ENCODE results near the gene MTMR12. TPM values are rescaled to one million over a fixed set of nuclear protein-coding genes. Genes with fewer than 3 reads are reported as not detected.
"Not testable (repeated sequence)": the region's sequence is repeated elsewhere in the genome, so short reads cannot be mapped to it uniquely, and the experiment has no call there.

The MTMR12 gene
- total RNA-seq, 2 experiments from 2014 or later: 28.6 to 29.6 TPM

DNA sequence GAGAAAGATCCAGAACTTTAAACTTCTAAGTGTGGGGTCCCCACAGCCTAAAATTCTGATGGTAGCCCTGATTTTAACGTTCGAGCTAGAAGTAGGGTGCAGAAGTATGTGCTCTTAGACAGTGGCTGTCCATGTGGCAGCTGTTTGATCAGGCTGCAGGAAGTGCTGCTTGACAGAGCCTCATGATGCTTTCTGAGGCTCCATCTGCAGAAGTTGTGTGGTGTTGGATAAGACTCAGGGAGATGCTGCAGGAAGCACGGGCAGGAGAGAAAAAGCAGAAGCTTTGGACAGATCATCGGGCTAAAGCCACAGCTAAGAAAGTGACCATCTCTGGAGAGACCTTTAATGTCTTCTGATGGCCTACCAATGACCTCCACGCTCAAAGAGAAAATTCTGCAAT is 8.1 kb downstream of the MTMR12 start:
- Mint-ChIP-seq H3K9me3 (no peaks in the 10 kb centered on the region), H3K4me1 (peaks cover 38% of the 10 kb centered on the region), H3K27me3 (no peaks in the 10 kb centered on the region), H3K36me3 (ENCODE audit: low read depth) (peaks cover 34% of the 10 kb centered on the region), H3K27ac (no peak overlapping the region), H3K4me3 (no peak overlapping the region)
- DNase-seq: no peak
- POLR2A ChIA-PET: no interaction called here
- CTCF ChIA-PET: interaction anchor here (0.8 kb wide), 1 partner anchor 24 kb away, joined by 3 read pairs; no protein-coding TSS in a partner anchor

DNA sequence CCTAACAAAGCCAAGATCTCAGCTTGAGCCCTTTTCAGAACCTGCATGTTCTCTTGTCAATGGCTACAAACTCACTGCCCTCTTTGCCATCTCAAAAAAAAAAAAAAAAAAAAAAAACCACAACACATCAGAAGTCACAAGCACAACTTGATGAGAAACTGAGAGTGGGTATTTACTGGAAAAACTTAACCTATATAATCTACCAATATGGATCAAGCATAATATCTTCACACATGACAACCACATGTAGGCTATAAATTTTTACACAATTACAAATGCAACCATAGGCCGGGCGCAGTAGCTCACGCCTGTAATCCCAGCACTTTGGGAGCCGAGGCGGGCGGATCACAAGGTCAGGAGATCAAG is 9.0 kb downstream of the MTMR12 start:
- CTCF ChIA-PET: interaction anchor here (1.1 to 1.9 kb wide), 2 partner anchors 71 to 186 kb away, joined by 3 to 8 read pairs; no protein-coding TSS in a partner anchor
- H3K4me3 Mint-ChIP-seq: no peak overlapping the region
- H3K27me3 Mint-ChIP-seq: no peaks in the 10 kb centered on the region
- POLR2A ChIA-PET: no interaction called here
- DNase-seq: no peak
- H3K36me3 Mint-ChIP-seq (ENCODE audit: low read depth): peaks cover 25% of the 10 kb centered on the region
- no peak overlapping the region for H3K27ac Mint-ChIP-seq
- H3K9me3 Mint-ChIP-seq: no peaks in the 10 kb centered on the region
- peaks cover 34% of the 10 kb centered on the region for H3K4me1 Mint-ChIP-seq

DNA sequence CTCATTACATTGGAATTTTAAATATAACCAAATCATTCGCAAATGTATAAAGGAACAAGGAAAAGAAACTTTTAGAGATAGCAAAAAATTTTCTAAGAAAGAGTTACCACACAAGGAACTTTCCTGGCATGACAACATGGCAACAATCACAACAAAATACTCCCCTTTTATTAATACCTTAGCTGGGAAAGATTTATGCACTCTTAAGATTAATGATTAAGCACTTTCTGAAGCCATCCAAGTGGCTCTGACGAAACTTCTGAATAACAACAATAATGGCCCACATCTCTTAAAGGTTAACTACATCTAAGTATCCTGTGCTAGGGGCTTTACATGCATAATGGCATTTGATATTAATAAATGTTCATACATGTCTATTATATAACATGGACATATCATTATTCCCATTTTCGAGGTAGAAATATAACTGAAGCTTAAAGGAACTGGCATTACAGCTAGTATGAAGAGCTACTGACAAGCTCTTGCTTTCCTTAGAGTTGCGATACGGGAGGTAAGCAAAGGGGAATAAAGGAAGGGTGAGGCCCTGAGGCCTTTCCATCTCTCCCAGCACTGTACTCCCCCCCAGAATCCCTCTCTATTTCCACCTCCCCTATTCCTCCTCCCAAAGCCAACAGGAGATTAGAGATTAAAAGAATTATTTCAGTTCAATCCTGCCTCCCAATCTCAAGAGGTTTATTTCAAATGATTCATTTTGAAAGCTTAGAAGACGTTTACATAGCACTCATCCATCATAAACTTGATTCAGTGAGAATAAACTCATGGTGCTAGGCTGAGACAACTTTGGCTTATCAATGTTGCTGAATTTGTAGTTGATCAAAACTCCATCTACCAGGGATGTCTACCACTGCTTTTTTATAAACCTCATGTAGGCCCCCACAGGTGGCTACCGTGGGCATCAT is 9.6 kb downstream of the MTMR12 start:
- ChIA-PET POLR2A (no interaction called here), CTCF (interaction anchor here (1.1 to 1.9 kb wide), 2 partner anchors 71 to 187 kb away, joined by 3 to 8 read pairs; no protein-coding TSS in a partner anchor)
- no peak overlapping the region for H3K27ac Mint-ChIP-seq
- H3K27me3 Mint-ChIP-seq: no peaks in the 10 kb centered on the region
- no peak overlapping the region for H3K4me3 Mint-ChIP-seq
- no peaks in the 10 kb centered on the region for H3K9me3 Mint-ChIP-seq
- H3K36me3 Mint-ChIP-seq (ENCODE audit: low read depth): peaks cover 23% of the 10 kb centered on the region
- H3K4me1 Mint-ChIP-seq: peaks cover 34% of the 10 kb centered on the region
- no peak for DNase-seq

DNA sequence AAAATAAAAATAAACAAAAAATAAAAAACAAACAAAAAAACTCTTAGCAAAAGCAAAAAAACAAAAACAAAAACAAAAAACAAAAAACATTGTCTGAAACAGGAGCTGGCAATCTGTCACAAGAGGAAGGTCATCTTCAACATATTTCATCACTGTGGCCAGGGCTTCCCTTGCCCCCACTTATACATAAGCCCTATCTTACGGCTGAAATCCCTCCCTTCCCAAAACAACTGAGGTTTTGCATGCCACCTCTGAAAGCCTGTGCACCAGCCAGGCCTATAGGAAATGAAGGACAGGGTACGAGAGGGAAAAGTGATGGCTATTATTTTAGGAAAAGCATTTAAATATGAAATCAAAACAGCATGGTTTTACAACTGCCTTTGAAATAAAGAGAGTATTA is 10.8 kb downstream of the MTMR12 start:
- peaks cover 41% of the 10 kb centered on the region for H3K4me1 Mint-ChIP-seq
- H3K36me3 Mint-ChIP-seq (ENCODE audit: low read depth): peaks cover 29% of the 10 kb centered on the region
- H3K4me3 Mint-ChIP-seq: no peak overlapping the region
- CTCF ChIA-PET: interaction anchor here (1.9 kb wide), 1 partner anchor 70 kb away, joined by 8 read pairs; no protein-coding TSS in a partner anchor
- no peak overlapping the region for H3K27ac Mint-ChIP-seq
- DNase-seq: no peak
- POLR2A ChIA-PET: no interaction called here
- no peaks in the 10 kb centered on the region for H3K9me3 Mint-ChIP-seq
- H3K27me3 Mint-ChIP-seq: no peaks in the 10 kb centered on the region

DNA sequence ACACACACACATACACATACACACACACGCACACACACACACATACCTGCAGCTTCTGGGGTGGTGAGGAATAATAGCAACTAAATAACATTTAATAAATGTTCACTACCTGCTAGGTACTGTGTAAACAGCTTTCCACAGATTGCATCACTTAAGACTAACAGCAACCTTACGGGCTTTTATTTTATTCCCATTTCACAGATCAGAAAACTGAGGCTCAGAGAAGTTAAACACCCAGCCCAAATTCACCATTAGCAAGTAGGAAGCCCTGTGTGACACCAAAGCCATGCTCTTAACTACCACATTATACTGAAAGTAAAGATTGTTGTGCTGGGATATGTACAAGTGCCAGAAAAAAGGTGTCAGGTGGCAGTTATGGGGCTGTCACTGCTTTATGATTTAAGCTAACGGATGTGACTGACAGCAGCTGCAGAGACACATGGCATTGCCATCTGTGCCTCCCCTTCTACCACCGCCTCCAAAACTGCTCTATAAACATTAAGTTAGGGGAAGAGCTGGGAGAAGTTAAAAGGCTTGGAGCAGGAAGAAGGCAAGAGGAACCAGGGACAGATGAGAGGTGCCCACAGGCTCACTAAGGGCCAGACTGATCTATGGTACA is 13.6 kb downstream of the MTMR12 start:
- Mint-ChIP-seq H3K27ac (no peak overlapping the region), H3K9me3 (no peaks in the 10 kb centered on the region), H3K4me1 (peaks cover 30% of the 10 kb centered on the region), H3K4me3 (no peak overlapping the region), H3K36me3 (ENCODE audit: low read depth) (peaks cover 47% of the 10 kb centered on the region), H3K27me3 (no peaks in the 10 kb centered on the region)
- CTCF ChIA-PET: interaction anchor here (0.8 kb wide), 1 partner anchor 67 kb away, joined by 3 read pairs; no protein-coding TSS in a partner anchor
- DNase-seq: no peak
- POLR2A ChIA-PET: no interaction called here

DNA sequence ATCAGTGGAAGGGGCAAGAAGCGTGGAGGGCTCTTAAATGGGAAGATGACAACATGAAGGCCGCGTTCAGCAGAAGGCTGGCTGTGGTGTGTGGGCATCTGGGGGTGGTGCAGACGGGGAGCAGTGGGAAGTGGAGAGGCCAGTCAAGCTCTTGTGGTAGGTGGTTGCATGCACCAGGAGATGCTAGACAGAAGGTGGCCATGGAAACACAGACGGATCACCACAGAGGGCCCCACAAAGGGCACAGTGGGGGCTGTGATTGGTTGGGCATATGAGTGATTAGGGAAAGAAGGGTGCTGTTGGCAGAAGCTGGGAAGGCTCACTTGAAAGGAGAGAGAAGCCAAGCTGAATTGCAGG is 14.7 kb downstream of the MTMR12 start:
- no peak for DNase-seq
- H3K27me3 Mint-ChIP-seq: no peaks in the 10 kb centered on the region

DNA sequence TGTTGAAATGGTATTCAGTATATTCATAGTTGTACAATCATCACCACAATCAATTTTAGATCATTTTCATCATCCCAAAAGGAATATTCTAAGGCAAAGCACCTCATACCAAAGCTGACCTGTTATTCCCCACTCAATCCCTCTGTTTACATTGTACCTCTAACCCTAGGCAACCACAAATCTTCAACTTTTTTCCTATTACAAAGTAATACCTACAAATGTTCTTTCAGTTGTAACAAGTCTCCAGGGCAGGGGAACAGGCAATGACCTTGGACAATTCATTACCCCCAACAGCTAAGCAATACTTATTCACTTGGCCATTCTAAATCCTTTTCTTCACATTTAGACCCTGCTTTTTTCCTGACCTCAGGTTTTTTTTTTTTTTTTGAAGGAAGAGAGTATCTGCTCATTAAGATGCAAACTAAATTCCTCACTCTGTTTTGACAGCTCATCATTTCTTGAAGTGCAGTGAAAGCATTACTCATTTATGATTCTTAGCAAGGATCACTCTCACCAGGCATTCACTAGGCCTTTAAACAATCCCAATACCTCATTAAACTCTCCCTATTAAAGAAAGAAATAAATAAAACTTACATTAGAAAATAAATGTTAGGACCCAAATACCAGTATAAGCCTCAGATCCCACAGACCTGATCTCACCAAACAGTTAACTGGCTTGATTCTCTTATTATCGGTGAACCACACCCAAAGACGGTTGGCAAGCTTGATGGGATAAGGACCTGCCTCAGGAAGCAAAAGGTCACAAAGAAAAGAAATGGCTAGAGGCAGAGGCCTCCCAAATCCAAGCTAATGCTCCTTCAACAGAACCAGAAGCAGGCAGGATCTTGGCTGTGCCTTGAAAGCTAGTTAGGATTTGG is 15.3 kb downstream of the MTMR12 start:
- POLR2A ChIA-PET: interaction anchor here (0.8 to 1.0 kb wide), 2 partner anchors 16 to 17 kb away, joined by 3 read pairs; partner anchors contain the start of gene MTMR12
- Mint-ChIP-seq H3K4me3 (no peak overlapping the region), H3K27ac (no peak overlapping the region), H3K36me3 (ENCODE audit: low read depth) (peaks cover 58% of the 10 kb centered on the region), H3K27me3 (no peaks in the 10 kb centered on the region), H3K9me3 (no peaks in the 10 kb centered on the region), H3K4me1 (peaks cover 22% of the 10 kb centered on the region)
- DNase-seq: no peak
- CTCF ChIA-PET: interaction anchor here (0.6 to 0.7 kb wide), 2 partner anchors 28 to 215 kb away, joined by 3 read pairs; no protein-coding TSS in a partner anchor

More for the DNA sequence above, 14.7 kb downstream of the MTMR12 start:
- Mint-ChIP-seq H3K9me3 (no peaks in the 10 kb centered on the region), H3K4me3 (no peak overlapping the region), H3K36me3 (ENCODE audit: low read depth) (peaks cover 52% of the 10 kb centered on the region), H3K27ac (no peak overlapping the region), H3K4me1 (peaks cover 22% of the 10 kb centered on the region)
- ChIA-PET POLR2A (interaction anchor here (1.0 kb wide), 1 partner anchor 15 kb away, joined by 3 read pairs; the partner anchor contains the start of gene MTMR12), CTCF (interaction anchor here (0.7 kb wide), 1 partner anchor 215 kb away, joined by 3 read pairs; no protein-coding TSS in a partner anchor)

DNA sequence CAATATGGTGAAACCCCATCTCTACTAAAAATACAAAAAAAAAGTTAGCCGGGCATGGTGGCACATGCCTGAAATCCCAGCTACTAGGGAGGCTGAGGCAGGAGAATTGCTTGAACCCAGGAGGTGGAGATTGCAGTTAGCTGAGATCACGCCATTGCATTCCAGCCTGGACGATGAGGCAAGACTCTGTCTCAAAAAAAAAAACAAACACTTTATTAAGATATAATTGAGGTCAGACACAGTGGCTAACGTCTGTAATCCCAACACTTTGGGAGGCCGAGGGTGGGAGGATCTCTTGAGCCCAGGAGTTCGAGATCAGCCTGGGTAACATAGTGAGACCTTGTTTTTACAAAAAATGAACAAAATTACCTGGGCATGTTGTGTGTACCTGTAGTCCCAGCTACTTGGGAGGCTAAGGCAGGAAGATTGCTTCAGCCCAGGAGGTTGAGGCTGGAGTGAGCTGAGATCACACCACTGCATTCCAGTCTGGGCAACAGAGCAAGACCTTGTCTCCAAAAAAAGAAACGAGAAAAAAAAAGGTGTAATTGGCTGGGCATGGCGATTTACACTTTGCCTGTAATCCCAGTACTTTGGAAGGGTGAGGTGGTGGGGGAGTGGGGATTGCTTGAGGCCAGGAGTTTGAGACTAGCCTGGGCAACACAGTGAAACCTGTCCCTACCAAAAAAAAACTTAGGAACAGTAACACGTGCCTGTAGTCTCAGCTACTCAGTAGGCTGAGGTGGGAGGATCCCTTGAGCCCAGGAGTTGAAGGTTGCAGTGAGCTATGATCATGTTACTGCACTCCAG is 16.6 kb downstream of the MTMR12 start:
- POLR2A ChIA-PET, H3K27ac Mint-ChIP-seq, DNase-seq, H3K4me3 Mint-ChIP-seq, H3K9me3 Mint-ChIP-seq, H3K27me3 Mint-ChIP-seq, CTCF ChIA-PET: not testable (repeated sequence)
- Mint-ChIP-seq H3K36me3 (ENCODE audit: low read depth) (peaks cover 63% of the 10 kb centered on the region), H3K4me1 (peaks cover 24% of the 10 kb centered on the region)

DNA sequence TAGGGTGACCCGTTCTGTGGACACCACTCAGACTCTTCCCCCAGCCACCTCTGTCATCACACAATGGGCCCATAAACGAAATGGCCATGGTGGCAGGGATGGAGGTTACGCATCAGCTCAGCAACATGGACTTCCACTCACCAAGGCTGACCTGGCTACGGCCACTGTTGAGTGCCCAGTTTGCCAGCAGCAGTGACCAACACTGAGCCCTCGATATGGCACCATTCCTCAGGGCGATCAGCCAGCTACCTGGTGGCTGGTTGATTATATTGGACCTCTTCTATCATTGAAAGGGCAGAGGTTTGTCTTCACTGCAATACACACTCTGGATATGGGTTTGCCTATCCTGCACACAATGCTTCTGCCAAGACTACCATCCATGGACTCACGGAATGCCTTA is 21.1 kb downstream of the MTMR12 start:
- Mint-ChIP-seq H3K27ac (no peak overlapping the region), H3K4me3 (no peak overlapping the region), H3K27me3 (no peaks in the 10 kb centered on the region), H3K9me3 (peaks cover 6% of the 10 kb centered on the region), H3K36me3 (ENCODE audit: low read depth) (peaks cover 71% of the 10 kb centered on the region), H3K4me1 (peaks cover 8% of the 10 kb centered on the region)
- ChIA-PET CTCF (interaction anchor here (1.0 kb wide), 1 partner anchor 39 kb away, joined by 3 read pairs; no protein-coding TSS in a partner anchor), POLR2A (no interaction called here)
- DNase-seq: no peak

DNA sequence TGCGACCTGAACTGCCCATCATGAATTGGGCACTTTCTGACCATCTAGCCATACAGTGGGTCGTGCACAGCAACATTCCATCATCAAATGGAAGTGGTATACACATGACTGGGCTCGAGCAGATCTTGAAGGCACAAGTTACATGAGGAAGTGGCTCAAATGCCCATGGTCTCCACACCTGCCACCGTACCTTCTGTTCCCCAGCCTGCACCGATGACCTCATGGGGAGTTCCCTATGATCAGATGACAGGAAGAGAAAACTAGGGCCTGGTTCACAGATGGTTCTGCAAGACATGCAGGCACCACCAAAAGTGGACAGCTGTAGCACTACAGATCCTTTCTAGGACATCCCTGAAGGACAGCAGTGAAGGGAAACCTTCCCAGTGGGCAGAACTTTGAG is 21.8 kb downstream of the MTMR12 start:
- Mint-ChIP-seq H3K4me1 (peaks cover 8% of the 10 kb centered on the region), H3K27ac (no peak overlapping the region), H3K4me3 (no peak overlapping the region), H3K27me3 (no peaks in the 10 kb centered on the region), H3K9me3 (peaks cover 6% of the 10 kb centered on the region), H3K36me3 (ENCODE audit: low read depth) (peaks cover 65% of the 10 kb centered on the region)
- ChIA-PET CTCF (interaction anchor here (1.0 kb wide), 1 partner anchor 40 kb away, joined by 3 read pairs; no protein-coding TSS in a partner anchor), POLR2A (no interaction called here)
- DNase-seq: no peak

DNA sequence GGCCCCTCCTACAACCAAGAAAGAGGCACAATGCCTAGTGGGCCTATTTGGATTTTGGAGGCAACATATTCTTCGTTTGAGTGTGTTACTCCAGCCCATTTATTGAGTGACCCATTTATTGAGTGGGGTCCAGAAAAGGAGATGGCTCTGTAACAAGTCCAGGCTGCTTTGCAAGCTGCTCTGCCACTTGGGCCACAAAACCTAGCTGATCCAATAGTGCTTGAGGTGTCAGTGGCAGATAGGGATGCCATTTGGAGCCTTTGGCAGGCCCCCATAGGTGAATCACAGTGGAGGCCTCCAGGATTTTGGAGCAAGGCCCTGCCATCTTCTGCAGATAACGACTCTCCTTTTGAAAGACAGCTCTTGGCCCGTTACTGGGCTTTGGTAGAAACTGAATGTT is 22.2 kb downstream of the MTMR12 start:
- POLR2A ChIA-PET, H3K4me3 Mint-ChIP-seq, H3K9me3 Mint-ChIP-seq, DNase-seq, H3K4me1 Mint-ChIP-seq, H3K27me3 Mint-ChIP-seq, H3K27ac Mint-ChIP-seq: not testable (repeated sequence)
- peaks cover 64% of the 10 kb centered on the region for H3K36me3 Mint-ChIP-seq (ENCODE audit: low read depth)
- CTCF ChIA-PET: interaction anchor here (1.0 kb wide), 1 partner anchor 40 kb away, joined by 3 read pairs; no protein-coding TSS in a partner anchor

DNA sequence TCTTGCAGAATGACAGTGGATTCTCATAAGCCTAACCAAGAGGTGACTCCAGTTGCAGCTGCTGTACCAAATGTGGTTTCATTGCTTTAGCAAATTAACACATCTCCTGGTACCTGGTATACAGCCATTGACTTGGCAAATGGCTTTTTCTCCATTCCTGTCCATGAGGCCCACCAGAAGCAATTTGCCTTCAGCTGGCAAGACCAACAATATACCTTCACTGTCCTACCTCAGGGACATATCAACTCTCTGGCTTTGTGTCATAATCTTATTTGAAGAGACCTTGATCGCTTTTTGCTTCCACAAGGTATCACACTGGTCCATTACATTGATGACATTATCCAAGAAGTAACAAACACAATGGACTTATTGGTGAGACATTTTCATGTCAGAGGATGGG is 22.8 kb downstream of the MTMR12 start:
- H3K27ac Mint-ChIP-seq, DNase-seq, H3K4me1 Mint-ChIP-seq, POLR2A ChIA-PET, H3K9me3 Mint-ChIP-seq, H3K27me3 Mint-ChIP-seq, H3K4me3 Mint-ChIP-seq, CTCF ChIA-PET: not testable (repeated sequence)
- peaks cover 60% of the 10 kb centered on the region for H3K36me3 Mint-ChIP-seq (ENCODE audit: low read depth)

All from activated CD4-positive, alpha-beta memory T cell treated with anti-CD3 and anti-CD28 coated beads, Interleukin-2, amount 10 ng/mL, durations not matched to agents 7 days and 5 days (primary cell).